CD8-positive, alpha-beta memory T cell (primary cell): ENCODE data around the gene HNRNPAB. TPM values are rescaled to one million over a fixed set of nuclear protein-coding genes. Genes with fewer than 3 reads are reported as not detected.
"Not testable (repeated sequence)": the region's sequence is repeated elsewhere in the genome, so short reads cannot be mapped to it uniquely, and the experiment has no call there.

Experiments
- CTCF ChIA-PET: fragments of 350-600 bp; sonication (Branson Sonifier 250); formaldehyde crosslinking; loops from one replicate; lab custom pipeline; 2021; ENCODE audit warnings: antibody characterized with exemption; lab: Charles Lee
- POLR2A ChIA-PET: fragments of 350-600 bp; sonication (Branson Sonifier 250); formaldehyde crosslinking; loops from one replicate; lab custom pipeline; 2021; ENCODE audit warnings: antibody characterized with exemption; lab: Charles Lee
- DNase-seq, 5 donors: peaks; one replicate each; pipeline versions ENCODE4 v3.0.0 to v3.0.0-alpha.2; 2020 to 2022; ENCODE audit warnings: mixed read lengths in 1 of 5
- H3K27ac ChIP-seq: one replicate; pipeline ENCODE4 v1.7.0; 2013; ENCODE audit warnings: low read depth, mild to moderate bottlenecking, low read length, moderate library complexity
- H3K27me3 ChIP-seq: 2 replicates; pipeline ENCODE4 v1.7.0; 2013; ENCODE audit warnings: low read length, mild to moderate bottlenecking; ENCODE audit not compliant: insufficient read depth, poor library complexity, severe bottlenecking
- H3K36me3 ChIP-seq: 2 replicates; pipeline ENCODE4 v1.7.0; 2013; ENCODE audit warnings: mild to moderate bottlenecking, low read length, moderate library complexity; ENCODE audit not compliant: insufficient read depth
- H3K4me1 ChIP-seq: 2 replicates; pipeline ENCODE4 v1.7.0; 2013; ENCODE audit warnings: mild to moderate bottlenecking, low read length, moderate library complexity; ENCODE audit not compliant: insufficient read depth
- H3K4me3 ChIP-seq: 2 replicates; pipeline ENCODE4 v1.7.0; 2013; ENCODE audit warnings: mild to moderate bottlenecking, low read length
- H3K9me3 ChIP-seq: 2 replicates; pipeline ENCODE4 v1.7.0; 2013; ENCODE audit warnings: mild to moderate bottlenecking, low read length
- H3K27ac Mint-ChIP-seq, 8 donors: one replicate each; pipeline ENCODE4 v1.8.0; 2020 to 2021; ENCODE audit warnings: mixed read lengths in 8 of 8, mild to moderate bottlenecking in 6 of 8, inconsistent platforms in 3 of 8, moderate library complexity in 3 of 8
- H3K27me3 Mint-ChIP-seq, 2 donors: one replicate each; pipeline ENCODE4 v1.8.0; 2020 to 2021; ENCODE audit warnings: mixed read lengths in 2 of 2, mild to moderate bottlenecking in 1 of 2, moderate library complexity in 1 of 2
- H3K36me3 Mint-ChIP-seq, 3 donors: one replicate each; pipeline ENCODE4 v1.8.0; 2020 to 2021; ENCODE audit warnings: mixed read lengths in 3 of 3, inconsistent platforms in 1 of 3, mild to moderate bottlenecking in 1 of 3
- H3K4me1 Mint-ChIP-seq, 3 donors: one replicate each; pipeline ENCODE4 v1.8.0; 2020 to 2021; ENCODE audit warnings: mixed read lengths in 3 of 3, inconsistent platforms in 1 of 3, mild to moderate bottlenecking in 1 of 3
- H3K4me3 Mint-ChIP-seq, 7 donors: one replicate each; pipeline ENCODE4 v1.8.0; 2020 to 2021; ENCODE audit warnings: mixed read lengths in 7 of 7, mild to moderate bottlenecking in 6 of 7, moderate library complexity in 4 of 7, inconsistent platforms in 2 of 7
- H3K9me3 Mint-ChIP-seq, 5 donors: one replicate each; pipeline ENCODE4 v1.8.0; 2020 to 2022; ENCODE audit warnings: mixed read lengths in 5 of 5, mild to moderate bottlenecking in 3 of 5, moderate library complexity in 2 of 5, inconsistent platforms in 1 of 5
- polyA plus RNA-seq: library from polyadenylated mRNA; unstranded; fragments of 300-500 nt; fragmentation: Illumina TruSeq; gene quantifications from one replicate; pipeline ENCODE4 v1.2.3, GENCODE V29; 2021
- total RNA-seq, 2 experiments: library from RNA; stranded (reverse); gene quantifications; one replicate each; pipeline ENCODE4 v1.2.3, GENCODE V29; 2021

HNRNPAB gene
- total and polyA plus RNA-seq, 3 experiments from 2014 or later = 80.5 to 673 (median 672) TPM

- no peak overlapping the region for H3K4me3 Mint-ChIP-seq
- no peak overlapping the region for H3K27ac Mint-ChIP-seq
- POLR2A ChIA-PET = no interaction called here
These were observed 47.9 kb downstream of the HNRNPAB start for GRCh38 chr5:178252258-178252657.

GRCh38 chr5:178253632-178254031, 49.3 kb downstream of the HNRNPAB start:
- Mint-ChIP-seq H3K4me1 (peaks cover 15 to 22% (median 18%) of the 10 kb centered on the region in 3 donors), H3K4me3 (peak overlapping the region in 1 of 7 donors; percentile 36)
- H3K36me3 ChIP-seq, H3K27me3 ChIP-seq, H3K27me3 Mint-ChIP-seq, H3K36me3 Mint-ChIP-seq, H3K4me3 ChIP-seq, POLR2A ChIA-PET, H3K27ac ChIP-seq, DNase-seq, CTCF ChIA-PET, H3K9me3 ChIP-seq, H3K27ac Mint-ChIP-seq, H3K9me3 Mint-ChIP-seq: not testable (repeated sequence)
- H3K4me1 ChIP-seq = peaks cover 18% of the 10 kb centered on the region

More at GRCh38 chr5:178252258-178252657, 47.9 kb downstream of the HNRNPAB start:
- no peak overlapping the region for H3K4me3 ChIP-seq
- H3K36me3 ChIP-seq = no peaks in the 10 kb centered on the region
- no peak overlapping the region for H3K27ac ChIP-seq
- H3K4me1 ChIP-seq = peaks cover 23% of the 10 kb centered on the region
- no peak for DNase-seq
- H3K27me3 Mint-ChIP-seq = peaks cover 0 to 4% of the 10 kb centered on the region in 2 donors
- peaks cover 0 to 3% (median 0%) of the 10 kb centered on the region in 5 donors for H3K9me3 Mint-ChIP-seq
- no peaks in the 10 kb centered on the region for H3K36me3 Mint-ChIP-seq
- H3K4me1 Mint-ChIP-seq = peaks cover 22 to 31% (median 30%) of the 10 kb centered on the region in 3 donors
- no peaks in the 10 kb centered on the region for H3K9me3 ChIP-seq
- H3K27me3 ChIP-seq = no peaks in the 10 kb centered on the region
- CTCF ChIA-PET = interaction anchor here (0.9 to 1.2 kb wide), 2 partner anchors 17 to 338 kb away, joined by 3 read pairs; partner anchors contain the start of gene COL23A1

- no peak for DNase-seq
- POLR2A ChIA-PET = no interaction called here
- Histone ChIP-seq H3K4me3 (no peak overlapping the region), H3K27ac (no peak overlapping the region), H3K27me3 (no peaks in the 10 kb centered on the region), H3K4me1 (no peaks in the 10 kb centered on the region), H3K9me3 (no peaks in the 10 kb centered on the region), H3K36me3 (no peaks in the 10 kb centered on the region)
- Mint-ChIP-seq H3K27me3 (peaks cover 0 to 2% of the 10 kb centered on the region in 2 donors), H3K36me3 (no peaks in the 10 kb centered on the region), H3K27ac (no peak overlapping the region), H3K4me3 (no peak overlapping the region), H3K9me3 (no peaks in the 10 kb centered on the region), H3K4me1 (peaks cover 0 to 3% (median 0%) of the 10 kb centered on the region in 3 donors)
- CTCF ChIA-PET = no interaction called here
These were observed 52.4 kb downstream of the HNRNPAB start for GRCh38 chr5:178256746-178257145.

- no peaks in the 10 kb centered on the region for H3K36me3 ChIP-seq
- peaks cover 0 to 4% of the 10 kb centered on the region in 2 donors for H3K27me3 Mint-ChIP-seq
- POLR2A ChIA-PET = no interaction called here
- H3K36me3 Mint-ChIP-seq = no peaks in the 10 kb centered on the region
- DNase-seq = no peak
- CTCF ChIA-PET = no interaction called here
- no peak overlapping the region for H3K27ac ChIP-seq
- no peak overlapping the region for H3K4me3 Mint-ChIP-seq
- no peaks in the 10 kb centered on the region for H3K9me3 ChIP-seq
- peaks cover 0 to 3% (median 0%) of the 10 kb centered on the region in 3 donors for H3K4me1 Mint-ChIP-seq
- H3K4me3 ChIP-seq = no peak overlapping the region
- no peaks in the 10 kb centered on the region for H3K27me3 ChIP-seq
- H3K9me3 Mint-ChIP-seq = no peaks in the 10 kb centered on the region
- no peaks in the 10 kb centered on the region for H3K4me1 ChIP-seq
- no peak overlapping the region for H3K27ac Mint-ChIP-seq
These were observed 53.3 kb downstream of the HNRNPAB start for GRCh38 chr5:178257650-178258049.

GRCh38 chr5:178259623-178260536, 55.5 kb downstream of the HNRNPAB start:
- Histone ChIP-seq H3K4me3 (no peak overlapping the region), H3K4me1 (no peaks in the 10 kb centered on the region), H3K27ac (no peak overlapping the region), H3K9me3 (no peaks in the 10 kb centered on the region), H3K27me3 (no peaks in the 10 kb centered on the region), H3K36me3 (no peaks in the 10 kb centered on the region)
- DNase-seq = no peak
- no peak overlapping the region for H3K4me3 Mint-ChIP-seq
- H3K27me3 Mint-ChIP-seq = peaks cover 0 to 4% of the 10 kb centered on the region in 2 donors
- POLR2A ChIA-PET = no interaction called here
- H3K9me3 Mint-ChIP-seq = no peaks in the 10 kb centered on the region
- CTCF ChIA-PET = no interaction called here
- no peak overlapping the region for H3K27ac Mint-ChIP-seq
- H3K36me3 Mint-ChIP-seq = no peaks in the 10 kb centered on the region
- H3K4me1 Mint-ChIP-seq = no peaks in the 10 kb centered on the region

Other genes with a start within 250 kb of the HNRNPAB start
- gene PROP1, start 208.3 kb upstream of the HNRNPAB start, total RNA-seq = not detected
- gene PROP1, start 208.3 kb upstream of the HNRNPAB start, polyA plus RNA-seq = not detected
- 1 to 10 TPM; 5.2 to 5.3 TPM for gene N4BP3, start 91.0 kb upstream of the HNRNPAB start, total RNA-seq
- gene N4BP3, start 91.0 kb upstream of the HNRNPAB start, polyA plus RNA-seq = 1.7 TPM
- 10 to 100 TPM; 27.9 to 28.8 TPM for gene RMND5B, start 73.5 kb upstream of the HNRNPAB start, total RNA-seq
- 22.0 TPM for gene RMND5B, start 73.5 kb upstream of the HNRNPAB start, polyA plus RNA-seq
- 100 to 1,000 TPM; 298 to 311 TPM for gene NHP2, start 50.6 kb upstream of the HNRNPAB start, total RNA-seq
- 219 TPM for gene NHP2, start 50.6 kb upstream of the HNRNPAB start, polyA plus RNA-seq
- gene GMCL2, start 17.2 kb upstream of the HNRNPAB start, total RNA-seq = not detected
- not detected for gene GMCL2, start 17.2 kb upstream of the HNRNPAB start, polyA plus RNA-seq
- 10 to 100 TPM; 57.8 to 61.1 TPM for gene PHYKPL, start 28.3 kb downstream of the HNRNPAB start, total RNA-seq
- 41.6 TPM for gene PHYKPL, start 28.3 kb downstream of the HNRNPAB start, polyA plus RNA-seq